Breast epithelium (tissue), 4 donors: Measurements from ENCODE around the gene ATP13A4. TPM values are rescaled to one million over a fixed set of nuclear protein-coding genes. Genes with fewer than 3 reads are reported as not detected.

Experiments used
- DNase-seq, 2 donors: peaks; one replicate each; pipeline ENCODE4 v3.0.0-alpha.2; 2019; ENCODE audit warnings: low spot score in 2 of 2
- H3K27ac ChIP-seq, 2 donors: fragments of 200-600 bp; sonication (generic) in 1 of 2; one replicate each; pipeline ENCODE4 v1.5.1; 2016 to 2019; ENCODE audit warnings: mild to moderate bottlenecking in 1 of 2
- H3K27me3 ChIP-seq, 2 donors: fragments of 200-600 bp; sonication (generic) in 1 of 2; one replicate each; pipeline versions ENCODE4 v1.5.1 to v1.6.0; 2017 to 2019; ENCODE audit warnings: control low read depth in 1 of 2, mild to moderate bottlenecking in 1 of 2
- H3K36me3 ChIP-seq: fragments of 200-600 bp; one replicate; pipeline ENCODE4 v1.5.1; 2019
- H3K4me1 ChIP-seq, 2 donors: fragments of 200-600 bp; sonication (generic); one replicate each; pipeline ENCODE4 v1.5.1; 2016 to 2019; ENCODE audit warnings: control low read depth in 1 of 2
- H3K4me3 ChIP-seq, 3 donors: fragments of 200-600 bp; sonication (generic); 1 replicate in 2 of 3; 2 replicates in 1 of 3; pipeline ENCODE4 v1.5.1; 2016 to 2019; ENCODE audit warnings: mild to moderate bottlenecking in 3 of 3, moderate library complexity in 2 of 3
- H3K9me3 ChIP-seq, 2 donors: fragments of 200-600 bp; sonication (generic) in 1 of 2; one replicate each; pipeline ENCODE4 v1.5.1; 2016 to 2019; ENCODE audit warnings: control low read depth in 1 of 2
- POLR2A ChIP-seq: fragments of 450-650 bp; IDR thresholded peaks from one replicate; pipeline ENCODE4 v1.6.1; 2016; ENCODE audit warnings: antibody characterized with exemption, mild to moderate bottlenecking, moderate library complexity
- POLR2AphosphoS5 ChIP-seq, 3 donors: sonication (generic); formaldehyde crosslinking; IDR thresholded peaks; one replicate each; pipeline ENCODE4 v1.6.1; 2017; ENCODE audit warnings: antibody characterized with exemption in 3 of 3
- intact Hi-C: fragments of 100-400 bp; cut with DNase I; formaldehyde crosslinking; loops from one replicate; pipeline ENCODE4 v1.15.1; 2023; ENCODE audit warnings: low total_unique reads
- total RNA-seq, 3 donors: library from RNA; depleted of rRNA; stranded (reverse); fragments of >200 nt; gene quantifications; one replicate each; pipeline ENCODE4 v1.1.0, GENCODE V29; 2016
- TF ChIP-seq, protein P1 (sequence below), 3 donors: fragments of 450-650 bp; IDR thresholded peaks; one replicate each; pipeline ENCODE4 v1.5.1; 2016 to 2017; ENCODE audit warnings: antibody characterized with exemption in 3 of 3, mild to moderate bottlenecking in 3 of 3, moderate library complexity in 3 of 3

The ATP13A4 gene
- total RNA-seq, 3 donors from 2014 or later: 0.64 to 36.6 (median 6.2) TPM

DNA sequence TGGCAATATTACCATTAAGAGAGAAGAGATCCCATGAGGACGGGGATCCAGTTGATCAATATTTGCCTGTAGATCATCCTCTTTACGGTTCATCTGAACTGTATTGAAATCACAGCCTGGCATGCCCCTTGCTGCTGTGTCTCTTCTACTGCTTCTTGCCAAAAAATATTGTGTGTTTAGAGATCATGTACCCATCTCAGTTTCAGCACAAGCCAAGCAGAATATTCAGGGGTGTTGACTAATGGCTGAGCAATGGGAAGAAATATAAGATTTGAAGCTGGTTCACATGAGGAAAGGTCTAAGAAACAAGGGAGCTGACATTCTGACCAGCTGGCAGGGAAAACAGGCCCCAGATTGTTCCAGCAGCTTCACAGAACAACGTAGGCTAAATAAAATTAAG lies 197.4 kb downstream of the ATP13A4 start:
- TF ChIP-seq POLR2A (no peak), POLR2AphosphoS5 (IDR thresholded peaks at IDR 0.05) (no peak)
- TF ChIP-seq, protein P1, sequence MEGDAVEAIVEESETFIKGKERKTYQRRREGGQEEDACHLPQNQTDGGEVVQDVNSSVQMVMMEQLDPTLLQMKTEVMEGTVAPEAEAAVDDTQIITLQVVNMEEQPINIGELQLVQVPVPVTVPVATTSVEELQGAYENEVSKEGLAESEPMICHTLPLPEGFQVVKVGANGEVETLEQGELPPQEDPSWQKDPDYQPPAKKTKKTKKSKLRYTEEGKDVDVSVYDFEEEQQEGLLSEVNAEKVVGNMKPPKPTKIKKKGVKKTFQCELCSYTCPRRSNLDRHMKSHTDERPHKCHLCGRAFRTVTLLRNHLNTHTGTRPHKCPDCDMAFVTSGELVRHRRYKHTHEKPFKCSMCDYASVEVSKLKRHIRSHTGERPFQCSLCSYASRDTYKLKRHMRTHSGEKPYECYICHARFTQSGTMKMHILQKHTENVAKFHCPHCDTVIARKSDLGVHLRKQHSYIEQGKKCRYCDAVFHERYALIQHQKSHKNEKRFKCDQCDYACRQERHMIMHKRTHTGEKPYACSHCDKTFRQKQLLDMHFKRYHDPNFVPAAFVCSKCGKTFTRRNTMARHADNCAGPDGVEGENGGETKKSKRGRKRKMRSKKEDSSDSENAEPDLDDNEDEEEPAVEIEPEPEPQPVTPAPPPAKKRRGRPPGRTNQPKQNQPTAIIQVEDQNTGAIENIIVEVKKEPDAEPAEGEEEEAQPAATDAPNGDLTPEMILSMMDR (IDR thresholded peaks at IDR 0.05): no peak
- no peaks in the 10 kb centered on the region for H3K4me1 ChIP-seq
- DNase-seq: no peak
- no peaks in the 10 kb centered on the region for H3K36me3 ChIP-seq
- H3K27me3 ChIP-seq: no peaks in the 10 kb centered on the region
- intact Hi-C loops: no loop called here
- no peaks in the 10 kb centered on the region for H3K9me3 ChIP-seq
- H3K4me3 ChIP-seq: no peak overlapping the region
- H3K27ac ChIP-seq: no peak overlapping the region

DNA sequence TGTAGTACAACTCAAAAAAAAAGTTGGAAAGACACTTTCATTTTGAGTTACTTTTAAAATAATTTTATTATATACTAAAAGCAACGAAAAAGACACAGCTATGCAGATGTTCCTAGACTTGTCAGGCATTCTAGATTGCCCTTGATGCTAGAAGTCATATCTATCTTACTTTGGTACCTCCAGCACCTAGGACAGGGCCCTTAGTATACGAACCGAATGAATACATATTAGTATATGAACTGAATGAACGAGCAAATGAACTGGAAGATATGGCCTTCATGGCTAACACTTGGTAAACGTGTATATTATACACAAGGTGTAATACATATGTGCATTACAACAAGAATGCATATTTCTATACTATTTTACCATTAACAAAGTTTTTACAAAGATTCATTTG lies 200.3 kb downstream of the ATP13A4 start:
- Histone ChIP-seq H3K4me1 (no peaks in the 10 kb centered on the region), H3K27ac (no peak overlapping the region), H3K4me3 (no peak overlapping the region), H3K9me3 (no peaks in the 10 kb centered on the region), H3K27me3 (no peaks in the 10 kb centered on the region), H3K36me3 (no peaks in the 10 kb centered on the region)
- TF ChIP-seq POLR2AphosphoS5 (IDR thresholded peaks at IDR 0.05): no peak
- no peak for TF ChIP-seq POLR2A
- TF ChIP-seq, protein P1 (IDR thresholded peaks at IDR 0.05): no peak
- intact Hi-C loops: no loop called here
- DNase-seq: no peak

Other genes with a start within 250 kb of the ATP13A4 start
- 1 to 10 TPM in 2 of 3 donors, not detected in 1; 2.3 to 4.5 TPM for gene ATP13A5, start 176.1 kb downstream of the ATP13A4 start, total RNA-seq
- 10 to 100 TPM; 39.0 to 58.2 (median 57.4) TPM for gene OPA1, start 38.3 kb upstream of the ATP13A4 start, total RNA-seq